ENCODE data around the gene DYNLL1.
A peak's percentile ranks its signal among the peaks of the same experiment; 100 is the strongest.
"Not testable (repeated sequence)": the region's sequence is repeated elsewhere in the genome, so short reads cannot be mapped to it uniquely, and the experiment has no call there.

The DYNLL1 gene

GRCh38 chr12:120522568-120522967 is 26.7 kb downstream of the DYNLL1 start:
- DNase-seq: no peak

- peak; percentile 85 for DNase-seq
These were observed 33.1 kb downstream of the DYNLL1 start, which contains the start of gene COQ5 for GRCh38 chr12:120528861-120529525. Gene COQ5 (minus strand): TSS chr12:120529158. CDS start chr12:120529141, 17 bp downstream.

DNA sequence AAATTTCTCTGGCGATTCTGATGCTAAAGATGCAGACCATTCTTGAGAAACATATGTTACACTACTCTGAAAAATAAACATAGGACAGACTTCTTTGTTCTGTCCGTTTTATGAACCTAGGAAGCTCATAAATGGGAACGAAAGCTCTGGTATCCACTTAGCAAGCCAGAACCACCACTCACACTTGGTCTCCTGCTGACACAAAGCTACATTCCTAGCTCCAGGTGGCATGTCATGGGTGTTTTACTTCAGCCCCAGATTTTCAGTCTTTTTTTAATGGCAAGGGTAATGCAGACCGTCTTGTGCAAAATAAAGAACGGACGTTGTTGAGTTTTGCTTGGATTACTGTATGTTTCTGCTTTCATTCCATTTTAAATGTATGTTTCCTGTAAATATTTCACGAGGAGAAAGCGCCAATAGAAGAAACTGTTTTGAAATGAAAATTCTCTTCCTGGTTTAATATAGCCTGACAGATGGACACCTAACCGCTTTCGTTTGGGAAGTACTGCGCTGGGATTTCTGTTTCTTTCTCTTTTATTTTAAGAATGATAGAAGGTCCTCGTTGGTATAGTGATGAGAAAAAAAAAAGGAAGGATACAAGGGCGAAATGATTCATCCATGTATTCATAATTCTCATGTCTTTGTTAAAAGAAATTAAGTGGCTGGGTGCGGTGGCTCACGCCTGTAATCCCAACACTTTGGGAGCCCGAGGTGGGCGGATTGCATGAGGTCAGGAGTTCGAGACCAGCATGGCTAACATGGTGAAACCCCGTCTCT is 33.9 kb downstream of the DYNLL1 start:
- DNase-seq: peak; percentile 39

DNA sequence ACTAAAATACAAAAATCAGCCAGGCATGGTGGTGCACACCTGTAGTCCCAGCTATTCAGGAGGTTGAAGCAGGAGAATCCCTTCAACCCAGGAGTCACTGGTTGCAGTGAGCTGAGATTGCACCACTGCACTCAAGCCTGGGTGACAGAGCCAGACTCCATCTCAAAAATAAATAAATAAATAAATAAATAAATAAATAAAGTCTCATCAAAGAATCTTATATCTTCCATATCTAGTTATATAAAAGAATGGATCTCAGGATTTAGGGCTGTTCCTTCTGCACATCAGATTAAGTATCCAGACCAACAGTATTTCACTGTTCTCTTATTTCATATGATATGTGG is 34.5 kb downstream of the DYNLL1 start:
- DNase-seq: not testable (repeated sequence)

DNA sequence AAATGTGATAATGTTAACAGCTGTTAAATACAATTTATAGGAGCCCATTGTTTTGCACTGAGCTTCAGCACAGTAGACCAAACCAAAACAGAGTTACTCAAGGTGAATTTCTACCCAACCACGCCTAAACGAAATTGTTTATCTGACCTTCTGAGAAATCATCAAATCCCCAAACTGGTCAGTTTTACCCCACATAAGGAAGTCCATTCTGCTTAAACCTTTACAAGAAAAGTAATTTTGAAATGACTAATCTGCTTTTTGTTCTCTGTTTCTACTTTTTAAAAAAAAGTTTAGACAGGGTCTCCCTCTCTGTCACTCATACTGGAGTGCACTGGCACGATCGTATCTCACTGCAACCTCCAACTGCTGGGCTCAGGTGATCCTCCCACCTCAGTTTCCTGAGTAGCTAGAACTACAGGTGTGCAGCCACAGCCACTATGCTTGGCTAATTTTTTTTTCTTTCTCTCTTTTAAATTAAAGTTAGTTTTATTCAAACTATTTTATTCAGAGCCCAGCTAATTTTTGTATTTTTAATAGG is 36.9 kb downstream of the DYNLL1 start:
- no peak for DNase-seq

DNA sequence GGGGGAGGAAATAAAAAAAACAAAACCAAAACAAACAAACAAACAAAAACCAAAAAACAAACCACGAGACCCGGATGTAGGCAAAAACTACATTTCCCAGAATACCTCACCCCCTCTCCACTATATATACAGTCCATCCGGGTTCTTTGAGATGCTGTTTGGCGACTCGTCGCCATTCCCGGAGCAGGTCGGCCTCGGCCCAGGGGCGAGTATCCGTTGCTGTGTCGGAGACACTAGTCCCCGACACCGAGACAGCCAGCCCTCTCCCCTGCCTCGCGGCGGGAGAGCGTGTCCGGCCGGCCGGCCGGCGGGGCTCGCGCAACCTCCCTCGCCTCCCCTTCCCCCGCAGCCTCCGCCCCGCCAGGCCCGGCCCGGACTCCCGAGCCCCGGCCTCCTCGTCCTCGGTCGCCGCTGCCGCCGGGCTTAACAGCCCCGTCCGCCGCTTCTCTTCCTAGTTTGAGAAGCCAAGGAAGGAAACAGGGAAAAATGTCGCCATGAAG is 38.3 kb downstream of the DYNLL1 start, which contains the start of gene RNF10:
Gene RNF10 (plus strand): TSS at position 154 of the 500 bp plus-strand sequence. CDS start 456 bp downstream, outside the sequence.
- peak; percentile 90 for DNase-seq

- DNase-seq: peak; percentile 29
These were observed 39.1 kb downstream of the DYNLL1 start for GRCh38 chr12:120534703-120535655.

DNA sequence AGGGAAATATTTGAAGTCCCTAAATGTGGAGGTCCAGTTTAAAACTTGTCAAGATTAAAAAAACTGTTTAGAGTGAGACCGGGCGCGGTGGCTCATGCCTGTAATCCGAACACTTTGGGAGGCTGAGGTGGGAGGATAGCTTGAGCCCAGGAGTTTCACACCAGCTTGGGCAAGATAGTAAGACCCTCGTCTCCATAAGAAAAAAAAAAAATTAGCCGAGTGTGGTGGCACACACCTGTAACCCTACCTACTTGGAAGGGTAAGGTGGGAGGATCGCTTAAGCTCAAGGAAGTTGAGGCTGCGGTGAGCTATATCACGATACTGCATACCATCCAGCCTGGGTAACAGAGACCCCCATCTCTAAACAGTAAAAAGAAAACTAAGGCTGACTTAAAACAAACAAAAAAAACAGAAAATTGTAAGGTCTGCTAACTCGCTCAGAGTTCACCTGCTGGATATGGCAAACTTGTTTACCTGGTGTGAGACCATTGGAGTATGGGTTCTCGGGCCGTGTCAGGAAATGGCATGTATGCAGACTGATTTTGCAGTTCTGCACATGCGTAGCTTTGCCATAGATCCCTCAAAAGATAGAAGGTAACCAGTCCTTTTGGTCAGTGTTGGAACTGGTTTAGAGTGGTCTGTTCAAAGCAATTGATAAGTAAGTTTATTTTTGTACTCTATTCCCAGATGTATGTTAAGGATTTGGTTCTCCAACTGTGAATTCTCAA is 40.3 kb downstream of the DYNLL1 start:
- no peak for DNase-seq

- no peak for DNase-seq
These were observed 41.9 kb downstream of the DYNLL1 start for GRCh38 chr12:120537856-120538220.

GRCh38 chr12:120538281-120539156 is 42.6 kb downstream of the DYNLL1 start:
- DNase-seq: no peak

DNA sequence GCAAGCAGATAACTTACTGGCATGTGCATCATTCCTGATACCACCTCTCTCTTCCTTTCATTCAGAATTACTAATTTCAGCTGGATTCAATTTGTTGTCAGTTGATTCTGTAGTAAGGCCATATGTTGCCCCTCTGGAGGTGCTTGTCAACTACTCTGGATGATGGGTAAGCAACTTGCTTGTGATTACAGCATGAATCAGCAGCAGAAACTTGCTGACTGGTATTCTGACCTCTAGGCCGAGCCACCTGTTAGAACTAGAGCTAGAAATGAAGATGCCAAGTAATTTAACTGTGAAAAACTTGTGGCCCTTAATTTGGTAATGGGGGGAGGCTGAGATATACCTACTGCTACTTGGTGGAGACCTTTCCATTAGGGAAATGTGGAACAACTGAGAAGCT is 43.4 kb downstream of the DYNLL1 start:
- no peak for DNase-seq

DNA sequence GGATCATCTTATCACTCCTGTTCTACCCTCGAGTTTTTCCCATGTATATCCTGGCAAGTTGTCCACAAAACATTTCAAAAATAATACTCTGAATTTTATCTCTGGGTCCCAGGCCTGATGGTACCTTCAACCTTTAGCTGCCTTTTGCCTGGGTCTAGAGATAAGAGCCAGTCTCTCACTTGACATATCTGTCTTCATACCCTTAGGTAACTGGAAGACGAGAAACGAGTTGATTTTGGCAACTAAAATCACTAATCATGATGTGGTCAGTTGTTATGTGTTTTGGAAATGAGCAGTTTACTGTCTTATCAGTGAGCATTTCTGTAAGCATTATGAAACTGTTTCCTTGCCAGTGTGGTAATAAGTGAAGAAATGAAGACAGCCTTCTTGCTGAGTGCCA is 44.5 kb downstream of the DYNLL1 start:
- DNase-seq: no peak

DNA sequence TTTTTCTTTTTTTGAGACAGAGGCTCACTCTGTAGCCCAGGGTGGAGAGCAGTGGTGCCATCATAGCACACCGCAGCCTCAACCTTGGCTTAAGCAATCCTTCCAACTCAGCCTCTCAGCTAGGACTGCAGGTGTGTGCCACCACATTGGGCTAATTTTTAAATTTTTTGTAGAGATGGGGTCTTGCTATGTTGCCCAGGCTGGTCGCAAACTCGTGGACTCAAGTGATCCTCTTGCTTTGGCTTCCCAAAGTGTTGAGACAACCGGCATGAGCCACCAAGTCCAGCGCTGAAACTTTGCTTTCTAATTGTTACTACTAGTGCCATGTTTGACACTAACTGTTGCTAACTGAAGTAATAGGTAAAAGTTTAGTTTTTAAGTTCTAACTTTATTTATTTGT is 46.3 kb downstream of the DYNLL1 start:
- DNase-seq: no peak

GRCh38 chr12:120544691-120545090 is 48.8 kb downstream of the DYNLL1 start:
- DNase-seq: no peak

GRCh38 chr12:120546050-120546386 is 50.1 kb downstream of the DYNLL1 start:
- peak; percentile 63 for DNase-seq
